ENCODE data around the gene TXNDC2.

TXNDC2 gene

GRCh38 chr18:9927392-9928063 lies 41.8 kb downstream of the TXNDC2 start:
- H3K9me3 ChIP-seq (ENCODE audit: control insufficient read depth, low read length): no peaks in the 10 kb centered on the region
- no peaks in the 10 kb centered on the region for H3K4me1 ChIP-seq (ENCODE audit: control insufficient read depth, insufficient read depth, low read depth, low read length)
- no peak overlapping the region for H4K8ac ChIP-seq (ENCODE audit: low read length)
- no peak overlapping the region for H4K91ac ChIP-seq (ENCODE audit: low read length)
- H3K9ac ChIP-seq (ENCODE audit: low read length): no peak overlapping the region
- 100% methylated on average over 1 of the region's 2 CpGs for WGBS
- peaks cover 0 to 4% of the 10 kb centered on the region in 2 experiments for H3K36me3 ChIP-seq (ENCODE audit: control insufficient read depth in 1 of 2, insufficient read depth in 2 of 2, low read depth in 1 of 2, low read length in 2 of 2)
- no peak overlapping the region for H2AK5ac ChIP-seq (ENCODE audit: low read length, severe bottlenecking)
- H3K14ac ChIP-seq (ENCODE audit: low read length in 2 of 2): no peak overlapping the region
- H3K23ac ChIP-seq (ENCODE audit: low read length in 2 of 2): no peak overlapping the region
- no peak overlapping the region for H2BK120ac ChIP-seq (ENCODE audit: low read depth, low read length)
- no peak overlapping the region for H3K4me2 ChIP-seq (ENCODE audit: low read length, poor library complexity, severe bottlenecking)
- no peak overlapping the region for H3K4ac ChIP-seq (ENCODE audit: low read depth in 1 of 2, low read length in 2 of 2)
- DNase-seq: no peak
- H2BK12ac ChIP-seq (ENCODE audit: low read length in 2 of 2): no peak overlapping the region
- H3K79me1 ChIP-seq (replicated peaks; ENCODE audit: low read length, poor library complexity, severe bottlenecking): no peaks in the 10 kb centered on the region
- no peak overlapping the region for H2BK15ac ChIP-seq (ENCODE audit: low read depth, poor library complexity, severe bottlenecking)
- H3K4me3 ChIP-seq (ENCODE audit: insufficient read depth in 1 of 2, low read depth in 1 of 2, low read length in 2 of 2): no peak overlapping the region
- no peak overlapping the region for H3K27ac ChIP-seq (ENCODE audit: low read length, poor library complexity, severe bottlenecking)
- H2BK5ac ChIP-seq (ENCODE audit: low read depth, low read length, poor library complexity, severe bottlenecking): no peak overlapping the region
- no peaks in the 10 kb centered on the region for H3K27me3 ChIP-seq (ENCODE audit: control insufficient read depth in 1 of 2, insufficient read depth in 1 of 2, low read length in 2 of 2)
- H3K18ac ChIP-seq (ENCODE audit: low read depth in 1 of 2, low read length in 2 of 2): no peak overlapping the region
- H2AFZ ChIP-seq (ENCODE audit: low read depth, low read length): no peak overlapping the region

- Histone ChIP-seq H3K4me2 (ENCODE audit: low read length, poor library complexity, severe bottlenecking) (no peak overlapping the region), H3K18ac (ENCODE audit: low read depth in 1 of 2, low read length in 2 of 2) (no peak overlapping the region), H3K23ac (ENCODE audit: low read length in 2 of 2) (no peak overlapping the region), H2AK5ac (ENCODE audit: low read length, severe bottlenecking) (no peak overlapping the region), H3K27ac (ENCODE audit: low read length, poor library complexity, severe bottlenecking) (no peak overlapping the region), H4K91ac (ENCODE audit: low read length) (no peak overlapping the region), H3K4me1 (ENCODE audit: control insufficient read depth, insufficient read depth, low read depth, low read length) (peaks cover 1% of the 10 kb centered on the region), H4K8ac (ENCODE audit: low read length) (no peak overlapping the region), H3K4me3 (ENCODE audit: insufficient read depth in 1 of 2, low read depth in 1 of 2, low read length in 2 of 2) (no peak overlapping the region), H2AFZ (ENCODE audit: low read depth, low read length) (no peak overlapping the region), H2BK12ac (ENCODE audit: low read length in 2 of 2) (no peak overlapping the region), H3K9ac (ENCODE audit: low read length) (no peak overlapping the region), H3K4ac (ENCODE audit: low read depth in 1 of 2, low read length in 2 of 2) (no peak overlapping the region), H3K79me1 (replicated peaks; ENCODE audit: low read length, poor library complexity, severe bottlenecking) (no peaks in the 10 kb centered on the region), H3K9me3 (ENCODE audit: control insufficient read depth, low read length) (no peaks in the 10 kb centered on the region), H2BK15ac (ENCODE audit: low read depth, poor library complexity, severe bottlenecking) (no peak overlapping the region), H2BK5ac (ENCODE audit: low read depth, low read length, poor library complexity, severe bottlenecking) (no peak overlapping the region), H3K27me3 (ENCODE audit: control insufficient read depth in 1 of 2, insufficient read depth in 1 of 2, low read length in 2 of 2) (no peaks in the 10 kb centered on the region), H2BK120ac (ENCODE audit: low read depth, low read length) (no peak overlapping the region), H3K36me3 (ENCODE audit: control insufficient read depth in 1 of 2, insufficient read depth in 2 of 2, low read depth in 1 of 2, low read length in 2 of 2) (peaks cover 0 to 14% of the 10 kb centered on the region in 2 experiments), H3K14ac (ENCODE audit: low read length in 2 of 2) (no peak overlapping the region)
- 82% methylated on average over 5 of the region's 5 CpGs for WGBS
- no peak for DNase-seq
These were observed 43.0 kb downstream of the TXNDC2 start for GRCh38 chr18:9928646-9929259.

GRCh38 chr18:9930299-9930884 lies 44.6 kb downstream of the TXNDC2 start:
- Histone ChIP-seq H3K4me2 (ENCODE audit: low read length, poor library complexity, severe bottlenecking) (no peak overlapping the region), H2AFZ (ENCODE audit: low read depth, low read length) (no peak overlapping the region), H4K8ac (ENCODE audit: low read length) (no peak overlapping the region), H2BK12ac (ENCODE audit: low read length in 2 of 2) (no peak overlapping the region), H3K14ac (ENCODE audit: low read length in 2 of 2) (no peak overlapping the region), H2BK120ac (ENCODE audit: low read depth, low read length) (no peak overlapping the region), H3K4me3 (ENCODE audit: insufficient read depth in 1 of 2, low read depth in 1 of 2, low read length in 2 of 2) (no peak overlapping the region), H2BK15ac (ENCODE audit: low read depth, poor library complexity, severe bottlenecking) (no peak overlapping the region), H3K27me3 (ENCODE audit: control insufficient read depth in 1 of 2, insufficient read depth in 1 of 2, low read length in 2 of 2) (no peaks in the 10 kb centered on the region), H2BK5ac (ENCODE audit: low read depth, low read length, poor library complexity, severe bottlenecking) (no peak overlapping the region), H3K4me1 (ENCODE audit: control insufficient read depth, insufficient read depth, low read depth, low read length) (peaks cover 1% of the 10 kb centered on the region), H3K23ac (ENCODE audit: low read length in 2 of 2) (no peak overlapping the region), H3K27ac (ENCODE audit: low read length, poor library complexity, severe bottlenecking) (no peak overlapping the region), H2AK5ac (ENCODE audit: low read length, severe bottlenecking) (no peak overlapping the region), H3K4ac (ENCODE audit: low read depth in 1 of 2, low read length in 2 of 2) (no peak overlapping the region), H3K9me3 (ENCODE audit: control insufficient read depth, low read length) (no peaks in the 10 kb centered on the region), H3K9ac (ENCODE audit: low read length) (no peak overlapping the region), H3K36me3 (ENCODE audit: control insufficient read depth in 1 of 2, insufficient read depth in 2 of 2, low read depth in 1 of 2, low read length in 2 of 2) (peaks cover 0 to 21% of the 10 kb centered on the region in 2 experiments), H3K18ac (ENCODE audit: low read depth in 1 of 2, low read length in 2 of 2) (no peak overlapping the region), H3K79me1 (replicated peaks; ENCODE audit: low read length, poor library complexity, severe bottlenecking) (peaks cover 3% of the 10 kb centered on the region), H4K91ac (ENCODE audit: low read length) (no peak overlapping the region)
- DNase-seq: no peak
- 95% methylated on average over 3 of the region's 3 CpGs for WGBS

GRCh38 chr18:9931146-9931545 lies 45.4 kb downstream of the TXNDC2 start:
- WGBS: no CpG with 5 or more reads among the region's 1 CpG

More at GRCh38 chr18:9931146-9931545, 45.4 kb downstream of the TXNDC2 start:
- H3K18ac ChIP-seq (ENCODE audit: low read depth in 1 of 2, low read length in 2 of 2): no peak overlapping the region
- no peak overlapping the region for H4K91ac ChIP-seq (ENCODE audit: low read length)
- no peak overlapping the region for H2BK15ac ChIP-seq (ENCODE audit: low read depth, poor library complexity, severe bottlenecking)
- no peak overlapping the region for H3K4me2 ChIP-seq (ENCODE audit: low read length, poor library complexity, severe bottlenecking)
- H3K27me3 ChIP-seq (ENCODE audit: control insufficient read depth in 1 of 2, insufficient read depth in 1 of 2, low read length in 2 of 2): no peaks in the 10 kb centered on the region
- no peak overlapping the region for H2BK120ac ChIP-seq (ENCODE audit: low read depth, low read length)
- H3K9me3 ChIP-seq (ENCODE audit: control insufficient read depth, low read length): no peaks in the 10 kb centered on the region
- no peak overlapping the region for H3K14ac ChIP-seq (ENCODE audit: low read length in 2 of 2)
- no peak overlapping the region for H4K8ac ChIP-seq (ENCODE audit: low read length)
- H3K27ac ChIP-seq (ENCODE audit: low read length, poor library complexity, severe bottlenecking): no peak overlapping the region
- peaks cover 0 to 25% of the 10 kb centered on the region in 2 experiments for H3K36me3 ChIP-seq (ENCODE audit: control insufficient read depth in 1 of 2, insufficient read depth in 2 of 2, low read depth in 1 of 2, low read length in 2 of 2)
- H3K9ac ChIP-seq (ENCODE audit: low read length): no peak overlapping the region
- no peak overlapping the region for H2BK5ac ChIP-seq (ENCODE audit: low read depth, low read length, poor library complexity, severe bottlenecking)
- no peak overlapping the region for H2AFZ ChIP-seq (ENCODE audit: low read depth, low read length)
- peaks cover 1% of the 10 kb centered on the region for H3K4me1 ChIP-seq (ENCODE audit: control insufficient read depth, insufficient read depth, low read depth, low read length)
- no peak overlapping the region for H2BK12ac ChIP-seq (ENCODE audit: low read length in 2 of 2)
- no peak overlapping the region for H3K23ac ChIP-seq (ENCODE audit: low read length in 2 of 2)
- no peak overlapping the region for H3K4ac ChIP-seq (ENCODE audit: low read depth in 1 of 2, low read length in 2 of 2)
- H3K4me3 ChIP-seq (ENCODE audit: insufficient read depth in 1 of 2, low read depth in 1 of 2, low read length in 2 of 2): no peak overlapping the region
- H2AK5ac ChIP-seq (ENCODE audit: low read length, severe bottlenecking): no peak overlapping the region
- DNase-seq: no peak
- peaks cover 3% of the 10 kb centered on the region for H3K79me1 ChIP-seq (replicated peaks; ENCODE audit: low read length, poor library complexity, severe bottlenecking)

Data from mesenchymal stem cell (in vitro differentiated cells and primary cell).